Nephron (organoid): Measurements from ENCODE around the gene APEH.
A peak's percentile ranks its signal among the peaks of the same experiment; 100 is the strongest.

Experiments
- H3K27ac Mint-ChIP-seq, 3 experiments: 2 replicates each; pipeline ENCODE4 v1.8.0; 2020; ENCODE audit warnings: mixed read lengths in 3 of 3, mild to moderate bottlenecking in 2 of 3, moderate library complexity in 1 of 3
- H3K27me3 Mint-ChIP-seq: 2 replicates; pipeline ENCODE4 v1.8.0; 2021; ENCODE audit warnings: low read depth, mild to moderate bottlenecking, moderate library complexity, mixed read lengths
- H3K36me3 Mint-ChIP-seq: 2 replicates; pipeline ENCODE4 v1.8.0; 2020; ENCODE audit warnings: low read depth, mixed read lengths
- H3K4me1 Mint-ChIP-seq: 2 replicates; pipeline ENCODE4 v1.8.0; 2020; ENCODE audit warnings: mixed read lengths
- H3K4me3 Mint-ChIP-seq, 3 experiments: 2 replicates each; pipeline ENCODE4 v1.8.0; 2020; ENCODE audit warnings: mild to moderate bottlenecking in 3 of 3, mixed read lengths in 3 of 3, moderate library complexity in 2 of 3
- H3K9me3 Mint-ChIP-seq: 2 replicates; pipeline ENCODE4 v1.8.0; 2020; ENCODE audit warnings: mixed read lengths
- TF ChIP-seq, protein P1 (sequence below), 3 experiments: fragments of 200-600 bp; sonication (generic); IDR thresholded peaks; one replicate each; pipeline ENCODE4 v1.5.0; 2021; ENCODE audit warnings: antibody characterized with exemption in 3 of 3; ENCODE audit not compliant: unreplicated experiment in 3 of 3

Gene APEH

DNA sequence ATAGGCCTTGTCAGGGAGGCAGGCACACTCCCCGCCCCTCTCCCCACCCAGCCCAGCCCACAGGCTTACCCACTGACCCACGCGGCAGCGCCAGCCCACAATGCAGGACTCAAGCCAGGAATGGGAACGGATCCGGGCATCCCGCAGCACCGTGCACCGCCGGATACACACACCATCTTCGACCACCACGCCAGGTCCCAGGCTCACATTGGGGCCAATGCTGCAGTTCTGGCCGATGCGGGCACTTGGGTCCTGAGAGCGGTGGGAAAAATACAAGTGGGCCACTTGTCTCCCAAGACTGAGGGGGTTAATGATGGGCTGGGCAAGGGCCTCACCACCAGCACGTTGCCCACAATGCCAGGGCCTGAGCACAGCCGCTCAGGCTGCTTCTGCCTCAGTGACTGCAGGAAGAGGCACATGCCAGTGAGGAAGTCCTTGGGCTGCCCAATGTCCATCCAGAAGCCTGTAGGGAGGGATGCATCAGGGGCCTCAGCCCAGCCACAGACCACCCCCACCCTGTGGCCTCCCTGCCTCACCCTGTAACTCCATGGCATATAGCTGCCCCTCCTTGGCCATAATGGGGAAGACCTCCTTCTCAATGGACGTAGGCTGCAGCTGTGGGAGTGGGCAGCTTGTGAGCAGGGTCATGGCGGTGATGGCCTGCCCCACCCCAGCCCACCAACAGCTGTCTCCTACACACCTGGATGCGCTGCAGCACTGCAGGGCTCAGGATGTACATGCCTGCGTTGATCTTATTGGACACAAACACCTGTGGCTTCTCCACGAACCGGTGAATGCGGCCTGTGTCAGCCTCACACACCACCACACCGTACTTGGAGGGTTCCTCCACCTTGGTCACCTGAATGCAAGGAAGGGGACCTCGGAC is 48.0 kb downstream of the APEH start:
- Mint-ChIP-seq H3K4me1 (peaks cover 25% of the 10 kb centered on the region), H3K27ac (peak overlapping the region; percentile 52 to 97 (median 70)), H3K36me3 (peaks cover 12% of the 10 kb centered on the region), H3K27me3 (no peaks in the 10 kb centered on the region), H3K4me3 (peak overlapping the region; percentile 93 to 95 (median 94)), H3K9me3 (no peaks in the 10 kb centered on the region)
- TF ChIP-seq, protein P1, sequence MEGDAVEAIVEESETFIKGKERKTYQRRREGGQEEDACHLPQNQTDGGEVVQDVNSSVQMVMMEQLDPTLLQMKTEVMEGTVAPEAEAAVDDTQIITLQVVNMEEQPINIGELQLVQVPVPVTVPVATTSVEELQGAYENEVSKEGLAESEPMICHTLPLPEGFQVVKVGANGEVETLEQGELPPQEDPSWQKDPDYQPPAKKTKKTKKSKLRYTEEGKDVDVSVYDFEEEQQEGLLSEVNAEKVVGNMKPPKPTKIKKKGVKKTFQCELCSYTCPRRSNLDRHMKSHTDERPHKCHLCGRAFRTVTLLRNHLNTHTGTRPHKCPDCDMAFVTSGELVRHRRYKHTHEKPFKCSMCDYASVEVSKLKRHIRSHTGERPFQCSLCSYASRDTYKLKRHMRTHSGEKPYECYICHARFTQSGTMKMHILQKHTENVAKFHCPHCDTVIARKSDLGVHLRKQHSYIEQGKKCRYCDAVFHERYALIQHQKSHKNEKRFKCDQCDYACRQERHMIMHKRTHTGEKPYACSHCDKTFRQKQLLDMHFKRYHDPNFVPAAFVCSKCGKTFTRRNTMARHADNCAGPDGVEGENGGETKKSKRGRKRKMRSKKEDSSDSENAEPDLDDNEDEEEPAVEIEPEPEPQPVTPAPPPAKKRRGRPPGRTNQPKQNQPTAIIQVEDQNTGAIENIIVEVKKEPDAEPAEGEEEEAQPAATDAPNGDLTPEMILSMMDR (IDR thresholded peaks at IDR 0.05; ENCODE audit: unreplicated experiment in 3 of 3) = no peak

DNA sequence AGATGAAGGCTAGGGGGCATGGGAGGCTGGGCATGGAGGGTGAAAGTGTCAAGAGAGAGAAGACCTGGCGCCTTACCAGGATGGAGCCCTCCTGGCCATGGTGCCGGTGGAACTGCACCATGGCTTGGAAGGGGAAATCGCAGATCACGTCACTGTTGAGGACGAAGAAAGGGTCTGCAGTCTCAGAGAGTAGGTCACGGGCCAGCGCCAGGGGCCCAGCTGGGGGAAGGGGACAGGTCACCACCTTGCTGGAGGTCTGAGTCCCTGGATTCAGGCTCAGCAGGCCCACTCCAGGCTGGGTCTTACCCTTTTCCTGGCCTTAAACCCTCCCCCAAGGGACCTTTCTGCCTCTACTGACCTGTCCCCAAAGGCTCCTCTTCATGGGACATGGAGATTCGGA is 48.7 kb downstream of the APEH start:
- H3K36me3 Mint-ChIP-seq = peaks cover 12% of the 10 kb centered on the region
- H3K9me3 Mint-ChIP-seq = no peaks in the 10 kb centered on the region
- peak overlapping the region; percentile 93 to 95 (median 94) for H3K4me3 Mint-ChIP-seq
- H3K4me1 Mint-ChIP-seq = peaks cover 25% of the 10 kb centered on the region
- no peaks in the 10 kb centered on the region for H3K27me3 Mint-ChIP-seq
- H3K27ac Mint-ChIP-seq = peak overlapping the region; percentile 70 to 97 (median 85)
- TF ChIP-seq, protein P1 (IDR thresholded peaks at IDR 0.05; ENCODE audit: unreplicated experiment in 3 of 3) = no peak

DNA sequence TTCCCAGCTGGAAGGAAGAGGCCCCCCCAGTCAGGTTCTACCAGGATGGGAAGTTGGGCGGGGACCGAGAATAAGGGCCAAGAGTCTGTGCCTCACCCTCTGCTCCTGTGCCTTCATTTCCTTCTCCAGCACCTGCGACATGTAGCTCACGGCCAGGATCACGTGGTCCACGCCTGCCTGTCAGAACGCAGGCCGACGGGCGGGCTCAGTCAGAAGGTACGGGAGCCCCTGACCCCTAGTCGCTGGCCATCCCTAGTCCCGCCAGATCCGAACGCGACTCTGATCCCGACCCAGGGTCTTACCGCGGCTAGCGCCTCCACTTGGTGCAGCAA is 49.1 kb downstream of the APEH start:
- Mint-ChIP-seq H3K27ac (peak overlapping the region; percentile 70 to 97 (median 85)), H3K36me3 (peaks cover 12% of the 10 kb centered on the region), H3K4me3 (peak overlapping the region; percentile 93 to 95 (median 94)), H3K4me1 (peaks cover 25% of the 10 kb centered on the region), H3K27me3 (no peaks in the 10 kb centered on the region), H3K9me3 (no peaks in the 10 kb centered on the region)
- TF ChIP-seq, protein P1 (IDR thresholded peaks at IDR 0.05; ENCODE audit: unreplicated experiment in 3 of 3) = no peak

DNA sequence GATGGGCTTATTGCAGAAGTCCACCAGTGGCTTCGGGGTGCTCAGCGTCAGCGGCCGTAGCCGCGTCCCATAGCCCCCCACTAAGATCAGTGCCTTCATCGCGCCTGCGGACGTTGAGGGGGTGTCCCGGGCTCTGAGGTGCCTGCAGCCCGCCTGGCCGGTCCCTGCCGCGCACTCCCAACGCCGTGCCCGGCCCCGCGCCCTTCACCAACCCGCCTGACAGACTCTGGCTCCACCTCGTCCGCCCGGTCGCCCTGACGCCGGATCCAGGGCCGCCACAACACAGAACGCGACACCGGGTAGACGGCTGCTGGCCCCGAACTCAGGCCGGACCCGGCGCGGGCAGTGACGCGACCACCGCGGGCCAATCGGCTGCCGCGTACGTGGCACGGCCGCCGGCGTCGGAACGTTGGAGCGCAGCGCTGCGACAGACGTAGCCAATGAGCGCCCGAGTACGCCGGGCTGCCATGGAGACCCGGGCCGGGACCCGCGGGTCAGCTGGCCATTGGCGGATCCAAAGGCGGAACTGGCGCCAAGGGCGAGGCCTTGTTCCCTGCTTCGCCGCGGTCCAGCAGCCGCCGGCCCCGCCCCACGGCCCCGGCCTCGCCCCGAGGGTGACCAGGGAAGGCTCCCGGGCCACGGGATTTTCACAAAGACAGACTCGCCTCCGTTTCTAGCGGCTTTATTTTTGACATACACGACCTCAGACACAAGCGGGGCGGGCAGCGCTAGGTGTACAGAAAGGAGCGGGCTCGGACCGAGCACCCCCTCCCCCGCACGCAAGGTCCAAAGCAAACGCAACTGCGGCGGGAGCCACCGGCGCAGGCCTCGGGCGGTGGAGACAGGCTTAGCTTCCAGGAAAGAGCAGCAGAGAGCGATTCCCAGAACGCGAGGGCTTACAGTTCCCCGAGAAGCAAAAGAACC is 49.7 kb downstream of the APEH start, which contains the start of gene GMPPB:
Gene GMPPB (minus strand): TSS at position 324 of the 924 bp plus-strand sequence. CDS start 225 bp downstream, at position 99.
- Mint-ChIP-seq H3K4me1 (peaks cover 20% of the 10 kb centered on the region), H3K27ac (peak within 1 kb of the TSS; percentile 94 to 99 (median 97)), H3K36me3 (peaks cover 13% of the 10 kb centered on the region), H3K27me3 (no peaks in the 10 kb centered on the region), H3K9me3 (no peaks in the 10 kb centered on the region), H3K4me3 (peak within 1 kb of the TSS; percentile 93 to 95 (median 94))
- TF ChIP-seq, protein P1 (IDR thresholded peaks at IDR 0.05; ENCODE audit: unreplicated experiment in 3 of 3) = no peak

DNA sequence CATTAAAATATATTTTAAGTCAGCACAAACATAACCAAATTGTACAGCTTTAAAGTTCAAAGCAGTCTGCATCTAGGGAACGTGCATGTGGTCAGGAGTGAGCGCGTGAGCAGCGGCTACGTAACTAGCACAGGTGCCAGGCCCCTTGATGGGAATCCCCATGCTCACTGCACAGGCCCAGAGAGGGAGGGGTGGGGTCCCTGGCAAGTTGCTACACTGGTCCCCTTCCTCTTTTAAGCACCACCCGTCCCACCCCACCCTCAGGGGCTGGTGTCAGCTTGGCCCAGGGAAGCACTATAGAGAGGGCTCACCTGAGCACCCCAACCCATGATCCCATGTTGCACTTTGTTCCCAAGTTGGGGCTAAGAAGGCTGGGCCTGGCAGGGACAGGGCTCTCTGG is 50.4 kb downstream of the APEH start:
- H3K4me3 Mint-ChIP-seq = peak overlapping the region; percentile 93 to 95 (median 94)
- TF ChIP-seq, protein P1 (IDR thresholded peaks at IDR 0.05; ENCODE audit: unreplicated experiment in 3 of 3) = no peak
- H3K27me3 Mint-ChIP-seq = no peaks in the 10 kb centered on the region
- peak overlapping the region; percentile 94 to 99 (median 97) for H3K27ac Mint-ChIP-seq
- H3K9me3 Mint-ChIP-seq = no peaks in the 10 kb centered on the region
- peaks cover 15% of the 10 kb centered on the region for H3K36me3 Mint-ChIP-seq
- peaks cover 13% of the 10 kb centered on the region for H3K4me1 Mint-ChIP-seq
